Fibroblast of mammary gland (primary cell): ENCODE data around the gene HECTD1.
"Not testable (repeated sequence)": the region's sequence is repeated elsewhere in the genome, so short reads cannot be mapped to it uniquely, and the experiment has no call there.

Experiments
- DNase-seq: peaks from one replicate; pipeline ENCODE4 v3.0.0-alpha.2; 2010; ENCODE audit warnings: low read depth
- H3K4me3 ChIP-seq: 2 replicates; pipeline ENCODE4 v1.5.1; 2011; ENCODE audit warnings: low read depth, mild to moderate bottlenecking, low read length, moderate library complexity; ENCODE audit not compliant: control insufficient read depth
- CTCF ChIP-seq: conservative IDR thresholded peaks from 2 replicates; pipeline ENCODE4 v1.5.1; 2011; ENCODE audit warnings: low read depth, low read length, inconsistent platforms; ENCODE audit not compliant: control insufficient read depth, insufficient read depth

Gene HECTD1

GRCh38 chr14:31251028-31251958, 43.7 kb upstream of the HECTD1 start:
- no peak for TF ChIP-seq CTCF
- H3K4me3 ChIP-seq: no peak overlapping the region
- no peak for DNase-seq

DNA sequence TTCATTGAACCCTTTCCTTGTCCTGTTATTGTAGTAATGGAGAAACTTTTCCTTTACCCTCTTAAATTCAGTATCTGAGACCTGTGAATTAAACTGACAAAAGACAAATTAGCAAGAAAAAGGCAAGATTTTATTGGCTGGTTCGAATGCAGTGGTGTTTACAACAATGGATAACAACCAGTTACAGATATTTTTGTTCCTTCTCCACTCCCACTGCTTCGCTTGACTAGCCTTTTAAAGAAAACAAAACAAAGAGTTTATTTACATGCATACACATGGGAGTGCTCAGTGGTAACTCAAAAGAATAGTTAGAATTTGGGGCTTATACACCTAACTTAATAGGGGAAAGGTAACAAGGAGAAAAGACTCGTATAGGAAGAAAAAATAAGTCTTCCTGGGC, 37.0 kb upstream of the HECTD1 start:
- no peak for DNase-seq
- no peak overlapping the region for H3K4me3 ChIP-seq
- no peak for TF ChIP-seq CTCF

GRCh38 chr14:31243860-31244259, 36.3 kb upstream of the HECTD1 start:
- no peak overlapping the region for H3K4me3 ChIP-seq
- no peak for TF ChIP-seq CTCF
- DNase-seq: no peak

DNA sequence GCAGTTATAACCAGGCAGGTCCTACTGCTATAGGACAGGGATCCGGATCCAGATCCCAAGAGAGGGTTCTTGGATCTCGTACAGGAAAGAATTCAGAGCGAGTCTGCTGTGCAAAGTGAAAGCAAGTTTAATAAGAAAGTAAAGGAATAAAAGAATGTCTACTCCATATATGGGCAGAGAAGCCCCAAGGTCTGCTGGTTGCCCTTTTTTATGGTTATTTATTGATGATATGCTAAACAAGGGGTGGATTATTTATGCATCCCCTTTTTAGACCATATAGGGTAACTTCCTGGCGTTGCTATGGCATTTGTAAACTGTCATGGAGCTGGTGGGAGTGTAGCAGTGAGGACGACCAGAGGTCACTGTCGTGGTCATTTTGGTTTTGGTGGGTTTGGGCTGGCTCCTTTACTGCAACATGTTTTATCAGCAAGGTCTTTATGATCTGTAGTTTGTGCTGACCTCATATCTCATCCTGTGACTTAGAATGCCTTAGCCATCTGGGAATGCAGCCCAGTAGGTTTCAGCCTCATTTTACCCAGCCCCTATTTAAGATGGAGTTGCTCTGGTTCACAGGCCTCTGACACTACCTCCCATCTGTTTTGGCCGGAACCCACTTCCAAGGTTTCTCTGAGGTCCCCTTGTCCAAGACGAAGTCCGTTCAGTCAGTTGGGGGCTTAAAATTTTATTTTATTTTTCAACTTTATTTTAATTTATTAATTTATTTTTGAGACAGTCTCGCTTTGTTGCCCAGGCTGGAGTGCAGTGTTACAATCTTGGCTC, 34.8 kb upstream of the HECTD1 start:
- not testable (repeated sequence) for H3K4me3 ChIP-seq
- DNase-seq: peak; percentile 29

DNA sequence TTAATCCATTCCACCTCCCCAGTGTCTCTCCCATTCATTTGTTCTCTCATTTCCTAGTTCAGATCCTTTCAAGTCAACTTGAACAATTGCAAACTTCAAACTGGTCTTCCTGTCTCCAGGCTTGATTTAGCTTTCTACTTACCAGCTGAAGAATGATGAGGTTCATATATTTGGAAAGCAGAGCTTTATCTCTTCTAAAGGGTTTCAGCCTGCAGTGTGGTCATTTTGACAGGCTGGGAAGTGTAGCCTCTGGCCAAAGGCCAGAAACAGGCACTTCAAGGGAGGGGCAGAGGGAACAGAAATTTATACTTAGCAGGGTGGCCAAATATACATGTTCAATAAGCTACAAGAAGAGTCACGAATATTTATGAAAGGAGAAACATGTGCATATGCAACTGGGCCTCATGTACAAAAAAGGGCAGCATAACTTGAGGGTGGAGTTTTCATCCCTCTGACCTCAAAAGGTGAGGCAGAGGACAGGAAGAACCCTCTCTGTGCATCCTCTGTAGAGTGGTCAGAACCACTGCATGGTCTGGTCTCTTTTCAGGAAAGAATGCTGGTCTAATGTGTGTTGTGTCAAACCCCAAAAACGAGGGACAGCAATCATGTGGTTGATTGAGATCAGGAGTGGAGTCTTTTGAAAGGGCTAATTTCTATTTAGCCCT, 34.0 kb upstream of the HECTD1 start:
- DNase-seq: no peak
- TF ChIP-seq CTCF: no peak

DNA sequence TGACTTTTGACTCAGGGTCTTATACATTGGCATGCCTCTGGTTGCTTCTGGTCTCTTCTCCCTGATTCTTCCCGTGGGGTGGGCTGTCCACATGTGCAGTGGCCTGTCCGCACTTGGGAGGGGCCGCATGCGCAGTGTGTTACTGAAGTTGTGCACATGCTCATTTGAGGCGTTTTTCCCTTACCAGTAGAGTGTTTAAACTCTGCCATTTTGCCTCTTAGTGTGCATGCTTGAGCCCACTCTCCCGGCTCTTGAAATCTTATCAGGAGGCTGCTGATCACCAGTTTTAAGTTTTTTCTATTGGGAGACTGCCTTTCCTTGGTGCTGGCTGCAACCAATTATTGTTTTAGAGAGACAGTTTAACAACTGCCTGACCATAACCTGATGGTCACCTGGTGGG, 32.1 kb upstream of the HECTD1 start:
- no peak for TF ChIP-seq CTCF
- DNase-seq: no peak
- H3K4me3 ChIP-seq: no peak overlapping the region

More for the DNA sequence above, 34.0 kb upstream of the HECTD1 start:
- no peak overlapping the region for H3K4me3 ChIP-seq
